Measurements from ENCODE around the gene TNKS1BP1.

- TF ChIP-seq EZH2 (IDR thresholded peaks at IDR 0.05; ENCODE audit: borderline replicate concordance, low read depth, low read length, severe bottlenecking) = no peak
- no peak for TF ChIP-seq CTCF (IDR thresholded peaks at IDR 0.05; ENCODE audit: borderline replicate concordance, extremely low read depth, low read length, poor library complexity, severe bottlenecking)
These were observed 20.7 kb downstream of the TNKS1BP1 start for GRCh38 chr11:57303990-57304579.

Data from DND-41 (cell line).